Measurements from ENCODE around the gene PTGR3. TPM values are rescaled to one million over a fixed set of nuclear protein-coding genes. Genes with fewer than 3 reads are reported as not detected.
"Not testable (repeated sequence)": the region's sequence is repeated elsewhere in the genome, so short reads cannot be mapped to it uniquely, and the experiment has no call there.

Gene PTGR3
- polyA plus RNA-seq, 1 donor: 40.0 TPM

GRCh38 chr18:75203416-75204268, 5.3 kb downstream of the PTGR3 start:
- DNase-seq (ENCODE audit: low read depth): no peak

- DNase-seq (ENCODE audit: low read depth): no peak
These were observed 6.1 kb downstream of the PTGR3 start for GRCh38 chr18:75202696-75203365.

- no peak for DNase-seq (ENCODE audit: low read depth)
These were observed 7.4 kb downstream of the PTGR3 start for GRCh38 chr18:75201282-75202270.

GRCh38 chr18:75200605-75201280, 8.2 kb downstream of the PTGR3 start:
- DNase-seq (ENCODE audit: low read depth): no peak

GRCh38 chr18:75200071-75200470, 8.9 kb downstream of the PTGR3 start:
- DNase-seq (ENCODE audit: low read depth): no peak

- no peak for DNase-seq (ENCODE audit: low read depth)
These were observed 9.6 kb downstream of the PTGR3 start for GRCh38 chr18:75199327-75199726.

- DNase-seq (ENCODE audit: low read depth): no peak
These were observed 10.9 kb downstream of the PTGR3 start for GRCh38 chr18:75198036-75198435.

- DNase-seq (ENCODE audit: low read depth): no peak
These were observed 16.0 kb downstream of the PTGR3 start for GRCh38 chr18:75192899-75193298.

GRCh38 chr18:75189696-75190095, 19.2 kb downstream of the PTGR3 start:
- no peak for DNase-seq (ENCODE audit: low read depth)

GRCh38 chr18:75187702-75188101, 21.2 kb downstream of the PTGR3 start:
- not testable (repeated sequence) for DNase-seq (ENCODE audit: low read depth)

- no peak for DNase-seq (ENCODE audit: low read depth)
These were observed 23.5 kb downstream of the PTGR3 start for GRCh38 chr18:75185460-75185859.

- no peak for DNase-seq (ENCODE audit: low read depth)
These were observed 24.9 kb downstream of the PTGR3 start for GRCh38 chr18:75183973-75184493.

GRCh38 chr18:75183524-75183923, 25.4 kb downstream of the PTGR3 start:
- DNase-seq (ENCODE audit: low read depth): no peak

GRCh38 chr18:75179819-75180600, 28.9 kb downstream of the PTGR3 start:
- no peak for DNase-seq (ENCODE audit: low read depth)

- no peak for DNase-seq (ENCODE audit: low read depth)
These were observed 30.6 kb downstream of the PTGR3 start for GRCh38 chr18:75178376-75178775.

GRCh38 chr18:75176849-75177248, 32.1 kb downstream of the PTGR3 start:
- DNase-seq (ENCODE audit: low read depth): no peak

GRCh38 chr18:75173738-75174137, 35.2 kb downstream of the PTGR3 start:
- no peak for DNase-seq (ENCODE audit: low read depth)

- no peak for DNase-seq (ENCODE audit: low read depth)
These were observed 35.9 kb downstream of the PTGR3 start for GRCh38 chr18:75173125-75173432.

- DNase-seq (ENCODE audit: low read depth): no peak
These were observed 36.4 kb downstream of the PTGR3 start for GRCh38 chr18:75172299-75173124.

- no peak for DNase-seq (ENCODE audit: low read depth)
These were observed 38.0 kb downstream of the PTGR3 start for GRCh38 chr18:75170916-75171315.

Data from forelimb muscle (tissue), 1 donor.